Measurements from ENCODE around the gene SPANXN1. TPM values are rescaled to one million over a fixed set of nuclear protein-coding genes. Genes with fewer than 3 reads are reported as not detected.

The SPANXN1 gene, protein sequence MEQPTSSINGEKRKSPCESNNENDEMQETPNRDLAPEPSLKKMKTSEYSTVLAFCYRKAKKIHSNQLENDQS
- total RNA-seq, result not detected

GRCh38 chrX:145247203-145247602, at the start of gene SPANXN1:
Gene SPANXN1 (plus strand): TSS chrX:145247503. CDS start chrX:145247587, 84 bp downstream.

